ENCODE measurements around the gene KIF24.

The KIF24 gene

GRCh38 chr9:34337403-34337802, 8.3 kb upstream of the KIF24 start:
- Histone ChIP-seq H3K4me3 (ENCODE audit: low read length) (no peak overlapping the region), H3K9me3 (ENCODE audit: insufficient read depth, low read length) (no peaks in the 10 kb centered on the region), H3K4me2 (ENCODE audit: low read length) (no peak overlapping the region), H4K20me1 (ENCODE audit: insufficient read depth, low read length) (no peaks in the 10 kb centered on the region), H3K9ac (ENCODE audit: low read length) (no peak overlapping the region), H3K36me3 (replicated peaks; ENCODE audit: low read depth, low read length) (peaks cover 13% of the 10 kb centered on the region), H2AFZ (ENCODE audit: low read depth, low read length) (no peak overlapping the region), H3K79me2 (ENCODE audit: low read length) (no peaks in the 10 kb centered on the region), H3K27me3 (ENCODE audit: low read depth, low read length) (no peaks in the 10 kb centered on the region), H3K4me1 (ENCODE audit: low read length) (no peaks in the 10 kb centered on the region), H3K27ac (ENCODE audit: low read length) (no peak overlapping the region)
- TF ChIP-seq CTCF (IDR thresholded peaks at IDR 0.05; ENCODE audit: low read depth, low read length) = no peak
- no peak for TF ChIP-seq EZH2phosphoT487 (IDR thresholded peaks at IDR 0.05; ENCODE audit: low read depth)

- TF ChIP-seq CTCF (IDR thresholded peaks at IDR 0.05; ENCODE audit: low read depth, low read length) (no peak), EZH2phosphoT487 (IDR thresholded peaks at IDR 0.05; ENCODE audit: low read depth) (no peak)
These were observed 6.3 kb upstream of the KIF24 start for GRCh38 chr9:34335376-34335775.

GRCh38 chr9:34334916-34335315, 5.8 kb upstream of the KIF24 start:
- TF ChIP-seq EZH2phosphoT487 (IDR thresholded peaks at IDR 0.05; ENCODE audit: low read depth) = no peak
- no peak for TF ChIP-seq CTCF (IDR thresholded peaks at IDR 0.05; ENCODE audit: low read depth, low read length)
- Histone ChIP-seq H3K4me2 (ENCODE audit: low read length) (no peak overlapping the region), H3K4me1 (ENCODE audit: low read length) (peaks cover 11% of the 10 kb centered on the region), H3K27ac (ENCODE audit: low read length) (no peak overlapping the region), H3K79me2 (ENCODE audit: low read length) (peaks cover 12% of the 10 kb centered on the region), H2AFZ (ENCODE audit: low read depth, low read length) (no peak overlapping the region), H4K20me1 (ENCODE audit: insufficient read depth, low read length) (no peaks in the 10 kb centered on the region), H3K9ac (ENCODE audit: low read length) (no peak overlapping the region), H3K9me3 (ENCODE audit: insufficient read depth, low read length) (no peaks in the 10 kb centered on the region), H3K4me3 (ENCODE audit: low read length) (no peak overlapping the region), H3K27me3 (ENCODE audit: low read depth, low read length) (no peaks in the 10 kb centered on the region), H3K36me3 (replicated peaks; ENCODE audit: low read depth, low read length) (peaks cover 9% of the 10 kb centered on the region)

More at GRCh38 chr9:34335376-34335775, 6.3 kb upstream of the KIF24 start:
- Histone ChIP-seq H3K79me2 (ENCODE audit: low read length) (peaks cover 7% of the 10 kb centered on the region), H3K9me3 (ENCODE audit: insufficient read depth, low read length) (no peaks in the 10 kb centered on the region), H3K27ac (ENCODE audit: low read length) (no peak overlapping the region), H3K4me1 (ENCODE audit: low read length) (peaks cover 9% of the 10 kb centered on the region), H3K36me3 (replicated peaks; ENCODE audit: low read depth, low read length) (peaks cover 9% of the 10 kb centered on the region), H2AFZ (ENCODE audit: low read depth, low read length) (no peak overlapping the region), H3K4me2 (ENCODE audit: low read length) (no peak overlapping the region), H4K20me1 (ENCODE audit: insufficient read depth, low read length) (no peaks in the 10 kb centered on the region), H3K4me3 (ENCODE audit: low read length) (no peak overlapping the region), H3K27me3 (ENCODE audit: low read depth, low read length) (no peaks in the 10 kb centered on the region), H3K9ac (ENCODE audit: low read length) (no peak overlapping the region)

GRCh38 chr9:34334337-34334824, 5.3 kb upstream of the KIF24 start:
- Histone ChIP-seq H3K27me3 (ENCODE audit: low read depth, low read length) (no peaks in the 10 kb centered on the region), H2AFZ (ENCODE audit: low read depth, low read length) (no peak overlapping the region), H3K79me2 (ENCODE audit: low read length) (peaks cover 16% of the 10 kb centered on the region), H3K9me3 (ENCODE audit: insufficient read depth, low read length) (no peaks in the 10 kb centered on the region), H4K20me1 (ENCODE audit: insufficient read depth, low read length) (no peaks in the 10 kb centered on the region), H3K36me3 (replicated peaks; ENCODE audit: low read depth, low read length) (peaks cover 9% of the 10 kb centered on the region), H3K4me3 (ENCODE audit: low read length) (no peak overlapping the region), H3K4me1 (ENCODE audit: low read length) (peaks cover 11% of the 10 kb centered on the region), H3K27ac (ENCODE audit: low read length) (no peak overlapping the region), H3K9ac (ENCODE audit: low read length) (no peak overlapping the region), H3K4me2 (ENCODE audit: low read length) (no peak overlapping the region)
- TF ChIP-seq CTCF (IDR thresholded peaks at IDR 0.05; ENCODE audit: low read depth, low read length) = no peak
- TF ChIP-seq EZH2phosphoT487 (IDR thresholded peaks at IDR 0.05; ENCODE audit: low read depth) = no peak

Data from OCI-LY3 (cell line).